Measurements from ENCODE around the gene TNFAIP2. TPM values are rescaled to one million over a fixed set of nuclear protein-coding genes. Genes with fewer than 3 reads are reported as not detected.

Gene TNFAIP2
- total and polyA plus RNA-seq, 2 donors (not counting 3 experiments of a cell fraction or from before 2014, with no cell fraction given) = 31.6 to 42.7 TPM

DNA sequence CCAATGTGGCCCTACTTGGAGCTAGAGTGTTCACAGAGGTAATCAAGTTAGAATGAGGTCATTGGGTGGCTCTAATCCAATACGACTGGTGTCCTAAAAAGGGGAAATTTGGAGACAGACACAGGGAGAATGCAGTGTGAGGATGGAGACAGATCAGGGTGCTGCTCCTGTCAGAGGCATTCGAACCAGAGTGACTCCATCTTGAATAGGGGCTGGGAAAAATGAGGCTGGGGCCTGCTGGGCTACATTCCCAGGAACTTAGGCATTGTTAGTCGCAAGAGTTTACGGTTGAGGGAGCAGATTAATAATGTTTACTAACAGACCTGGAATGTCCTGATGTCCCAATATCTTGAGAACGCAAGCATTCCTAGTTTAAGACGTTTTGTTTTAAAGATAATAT lies 20.2 kb downstream of the TNFAIP2 start:
- no peak for TF ChIP-seq FOS (IDR thresholded peaks at IDR 0.05; ENCODE audit: borderline replicate concordance, insufficient read depth, low read length)
- TF ChIP-seq, protein P1, sequence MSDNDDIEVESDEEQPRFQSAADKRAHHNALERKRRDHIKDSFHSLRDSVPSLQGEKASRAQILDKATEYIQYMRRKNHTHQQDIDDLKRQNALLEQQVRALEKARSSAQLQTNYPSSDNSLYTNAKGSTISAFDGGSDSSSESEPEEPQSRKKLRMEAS (IDR thresholded peaks at IDR 0.05; ENCODE audit: insufficient read depth, insufficient read length) = no peak
- TF ChIP-seq MYC (IDR thresholded peaks at IDR 0.05; ENCODE audit: low read depth, low read length) = no peak
- no peak for TF ChIP-seq EZH2 (IDR thresholded peaks at IDR 0.05; ENCODE audit: borderline replicate concordance, low read depth, low read length, severe bottlenecking)
- TF ChIP-seq GATA2 (IDR thresholded peaks at IDR 0.05; ENCODE audit: insufficient read depth, insufficient read length, low read depth, low read length) = no peak
- no peak for TF ChIP-seq JUN (IDR thresholded peaks at IDR 0.05; ENCODE audit: borderline replicate concordance, insufficient read depth, insufficient read length, low read depth)
- TF ChIP-seq, protein P2, sequence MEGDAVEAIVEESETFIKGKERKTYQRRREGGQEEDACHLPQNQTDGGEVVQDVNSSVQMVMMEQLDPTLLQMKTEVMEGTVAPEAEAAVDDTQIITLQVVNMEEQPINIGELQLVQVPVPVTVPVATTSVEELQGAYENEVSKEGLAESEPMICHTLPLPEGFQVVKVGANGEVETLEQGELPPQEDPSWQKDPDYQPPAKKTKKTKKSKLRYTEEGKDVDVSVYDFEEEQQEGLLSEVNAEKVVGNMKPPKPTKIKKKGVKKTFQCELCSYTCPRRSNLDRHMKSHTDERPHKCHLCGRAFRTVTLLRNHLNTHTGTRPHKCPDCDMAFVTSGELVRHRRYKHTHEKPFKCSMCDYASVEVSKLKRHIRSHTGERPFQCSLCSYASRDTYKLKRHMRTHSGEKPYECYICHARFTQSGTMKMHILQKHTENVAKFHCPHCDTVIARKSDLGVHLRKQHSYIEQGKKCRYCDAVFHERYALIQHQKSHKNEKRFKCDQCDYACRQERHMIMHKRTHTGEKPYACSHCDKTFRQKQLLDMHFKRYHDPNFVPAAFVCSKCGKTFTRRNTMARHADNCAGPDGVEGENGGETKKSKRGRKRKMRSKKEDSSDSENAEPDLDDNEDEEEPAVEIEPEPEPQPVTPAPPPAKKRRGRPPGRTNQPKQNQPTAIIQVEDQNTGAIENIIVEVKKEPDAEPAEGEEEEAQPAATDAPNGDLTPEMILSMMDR (IDR thresholded peaks at IDR 0.05; ENCODE audit: extremely low read depth in 1 of 2, insufficient read depth in 1 of 2, low read depth in 1 of 2, low read length in 2 of 2) = no peak
- no peak for TF ChIP-seq POLR2AphosphoS5 (IDR thresholded peaks at IDR 0.05; ENCODE audit: insufficient read depth, low read depth, low read length)
- no peak for TF ChIP-seq POLR2A (IDR thresholded peaks at IDR 0.05; ENCODE audit: low read depth, low read length)
- no peak overlapping the region for H3K4me2 ChIP-seq (ENCODE audit: insufficient read depth, low read length)
- no TSS peak for BruUV-seq (replicated peaks)
- peaks cover 28 to 38% of the 10 kb centered on the region in 2 experiments for H3K27me3 ChIP-seq (ENCODE audit: control insufficient read depth in 2 of 2, insufficient read depth in 2 of 2, low read length in 2 of 2)
- POLR2A ChIA-PET = no interaction called here
- H3K36me3 ChIP-seq (ENCODE audit: control insufficient read depth in 2 of 2, extremely low read depth in 1 of 2, insufficient read depth in 2 of 2, low read length in 2 of 2) = no peaks in the 10 kb centered on the region
- H4K20me1 ChIP-seq (replicated peaks; ENCODE audit: control insufficient read depth, extremely low read depth, insufficient read depth, low read length) = no peaks in the 10 kb centered on the region
- DNase-seq (ENCODE audit: low read depth, low spot score) = no peak
- H2AFZ ChIP-seq (ENCODE audit: low read depth, low read length) = no peak overlapping the region
- H3K4me3 ChIP-seq (replicated peaks in 1 of 3; ENCODE audit: insufficient read depth in 1 of 3, low read depth in 1 of 3, low read length in 3 of 3) = no peak overlapping the region
- no peaks in the 10 kb centered on the region for H3K4me1 ChIP-seq (ENCODE audit: control insufficient read depth, extremely low read depth, insufficient read depth, low read length)
- H3K27ac ChIP-seq (ENCODE audit: insufficient read depth, low read depth, low read length) = no peak overlapping the region
- CTCF ChIA-PET = interaction anchor here (13.7 kb wide), 1 partner anchor 40 kb away, joined by 219 read pairs; no protein-coding TSS in a partner anchor
- no peaks in the 10 kb centered on the region for H3K79me2 ChIP-seq (ENCODE audit: control insufficient read depth, insufficient read depth, low read length)
- no peaks in the 10 kb centered on the region for H3K9me1 ChIP-seq (replicated peaks; ENCODE audit: control insufficient read depth, extremely low read depth, insufficient read depth, low read length)
- H3K9me3 ChIP-seq (replicated peaks; ENCODE audit: control insufficient read depth, insufficient read depth, low read length) = no peaks in the 10 kb centered on the region
- dilution Hi-C loops (cut with MboI; ENCODE audit: extremely low pct_ligation_motif_present, low sequenced_read_pairs) (no loop called here), intact Hi-C loops (cut with micrococcal nuclease) (loop anchor here (5.0 kb wide), 1 partner anchor 39 kb away; no protein-coding TSS in a partner anchor)
- FAIRE-seq = no peak
- H3K9ac ChIP-seq (replicated peaks; ENCODE audit: extremely low read depth, insufficient read depth, low read length) = no peak overlapping the region
